Epithelial cell of esophagus (primary cell): ENCODE data around the gene SEC16A.

ENCODE experiments used
- DNase-seq: peaks from one replicate; pipeline ENCODE4 v3.0.0; 2010; ENCODE audit warnings: low read depth
- H3K4me3 ChIP-seq: 2 replicates; pipeline ENCODE4 v1.5.1; 2011; ENCODE audit warnings: mild to moderate bottlenecking, low read length, control low read depth
- CTCF ChIP-seq: IDR thresholded peaks from 2 replicates; pipeline ENCODE4 v1.5.1; 2011; ENCODE audit warnings: low read depth, mild to moderate bottlenecking, low read length, control low read depth, inconsistent platforms; ENCODE audit not compliant: insufficient read depth; ENCODE audit errors: missing control alignments

SEC16A gene

GRCh38 chr9:136529516-136530460, 46.9 kb upstream of the SEC16A start:
- no peak overlapping the region for H3K4me3 ChIP-seq
- DNase-seq = no peak
- TF ChIP-seq CTCF = no peak

- no peak for TF ChIP-seq CTCF
- H3K4me3 ChIP-seq = no peak overlapping the region
- no peak for DNase-seq
These were observed 46.0 kb upstream of the SEC16A start for GRCh38 chr9:136528716-136529341.

GRCh38 chr9:136527721-136528710, 45.2 kb upstream of the SEC16A start:
- no peak overlapping the region for H3K4me3 ChIP-seq
- peak; percentile 62 for DNase-seq
- no peak for TF ChIP-seq CTCF

GRCh38 chr9:136527131-136527530, 44.3 kb upstream of the SEC16A start:
- no peak for DNase-seq
- no peak for TF ChIP-seq CTCF
- H3K4me3 ChIP-seq = no peak overlapping the region

- DNase-seq = no peak
- no peak overlapping the region for H3K4me3 ChIP-seq
- no peak for TF ChIP-seq CTCF
These were observed 43.8 kb upstream of the SEC16A start for GRCh38 chr9:136526625-136527066.

- H3K4me3 ChIP-seq = no peak overlapping the region
- no peak for DNase-seq
- TF ChIP-seq CTCF = no peak
These were observed 43.1 kb upstream of the SEC16A start for GRCh38 chr9:136525841-136526499.
